GM21367 (cell line): Measurements from ENCODE around the gene BAZ1A.

Experiments
- ATAC-seq: cut with Tn5 transposase; IDR thresholded peaks from one replicate; pipeline ENCODE4 v1.9.1; 2021; ENCODE audit not compliant: unreplicated experiment

BAZ1A gene

GRCh38 chr14:34723867-34724266 lies 151.3 kb downstream of the BAZ1A start:
- ATAC-seq: no peak

GRCh38 chr14:34722723-34723545 lies 152.2 kb downstream of the BAZ1A start:
- ATAC-seq: no peak

GRCh38 chr14:34721129-34721528 lies 154.0 kb downstream of the BAZ1A start:
- ATAC-seq: no peak

- ATAC-seq: no peak
These were observed 156.3 kb downstream of the BAZ1A start for GRCh38 chr14:34718750-34719304.

GRCh38 chr14:34715127-34715863 lies 159.9 kb downstream of the BAZ1A start:
- no peak for ATAC-seq

- ATAC-seq: peak; percentile 74
These were observed 160.6 kb downstream of the BAZ1A start, which contains the start of gene CFL2 for GRCh38 chr14:34714320-34715126. Gene CFL2 (minus strand): TSS chr14:34714593. CDS start chr14:34714540, 53 bp downstream.

GRCh38 chr14:34713681-34714319 lies 161.4 kb downstream of the BAZ1A start:
- no peak for ATAC-seq

- no peak for ATAC-seq
These were observed 162.0 kb downstream of the BAZ1A start for GRCh38 chr14:34713122-34713680.

- no peak for ATAC-seq
These were observed 163.1 kb downstream of the BAZ1A start for GRCh38 chr14:34711796-34712712.

GRCh38 chr14:34711169-34711568 lies 164.0 kb downstream of the BAZ1A start:
- ATAC-seq: peak; percentile 53

GRCh38 chr14:34710744-34711143 lies 164.4 kb downstream of the BAZ1A start:
- no peak for ATAC-seq

GRCh38 chr14:34710006-34710405 lies 165.2 kb downstream of the BAZ1A start:
- no peak for ATAC-seq

- ATAC-seq: no peak
These were observed 167.4 kb downstream of the BAZ1A start for GRCh38 chr14:34707722-34708121.
